SKM-1 (cell line): ENCODE measurements around the gene OAS2.

Source experiments
- DNase-seq: peaks from one replicate; lab custom pipeline; 2025; ENCODE audit not compliant: unreplicated experiment; lab: John Stamatoyannopoulos, UW

Gene OAS2

DNA sequence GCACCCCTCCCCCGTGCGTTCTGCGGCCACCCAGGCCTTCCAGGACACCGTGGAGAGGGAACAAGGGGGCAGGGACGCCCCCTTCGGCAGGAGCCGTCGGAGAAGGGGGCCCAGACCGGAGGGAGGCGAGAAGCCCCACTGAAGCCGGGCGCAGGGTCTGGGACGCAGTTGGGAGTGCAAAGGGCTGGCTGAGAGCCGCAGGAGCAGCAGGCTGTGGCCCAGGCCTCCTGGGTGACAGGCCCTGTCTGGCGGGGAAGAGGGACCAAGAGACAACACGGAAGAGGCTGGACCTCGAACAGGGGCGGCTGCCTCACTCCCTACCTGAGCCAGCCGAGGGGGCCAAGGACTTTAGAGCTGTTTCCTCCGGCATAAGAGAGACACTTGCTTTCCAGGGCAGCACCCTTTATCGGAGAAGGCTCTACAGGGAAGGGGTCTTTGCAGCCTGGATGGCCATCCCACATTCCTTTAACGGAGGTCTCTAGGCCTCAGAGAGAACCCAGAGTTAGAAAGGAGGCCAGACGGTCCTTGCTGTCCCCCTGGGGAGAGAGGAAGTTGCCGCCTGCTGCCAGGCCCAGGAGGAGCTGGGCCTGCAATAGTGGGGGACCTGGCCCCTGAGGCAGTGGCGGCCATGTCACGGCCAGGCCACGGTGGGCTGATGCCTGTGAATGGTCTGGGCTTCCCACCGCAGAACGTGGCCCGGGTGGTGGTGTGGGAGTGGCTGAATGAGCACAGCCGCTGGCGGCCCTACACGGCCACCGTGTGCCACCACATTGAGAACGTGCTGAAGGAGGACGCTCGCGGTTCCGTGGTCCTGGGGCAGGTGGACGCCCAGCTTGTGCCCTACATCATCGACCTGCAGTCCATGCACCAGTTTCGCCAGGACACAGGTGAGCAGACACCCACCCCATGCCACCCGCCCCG is 79.5 kb downstream of the OAS2 start:
- no peak for DNase-seq

DNA sequence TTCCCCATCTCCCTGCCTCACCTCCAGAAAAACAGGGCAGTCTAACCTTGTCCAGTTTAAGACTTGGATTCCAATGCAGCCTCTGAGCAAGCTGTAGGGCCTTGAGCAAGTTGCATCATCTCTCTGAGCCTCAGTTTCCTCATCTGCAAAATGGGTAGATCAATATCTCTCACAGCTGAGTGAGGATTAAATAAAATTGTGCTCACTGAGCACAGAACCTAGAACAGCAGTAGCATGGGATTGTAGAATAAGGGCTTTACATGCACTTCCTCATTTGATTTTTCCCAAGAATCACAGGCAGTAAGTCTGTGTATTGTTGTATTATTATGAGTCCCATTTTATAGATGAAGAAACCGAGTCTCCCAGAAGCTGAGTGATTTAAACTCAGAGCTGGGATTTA is 80.2 kb downstream of the OAS2 start:
- DNase-seq: no peak

DNA sequence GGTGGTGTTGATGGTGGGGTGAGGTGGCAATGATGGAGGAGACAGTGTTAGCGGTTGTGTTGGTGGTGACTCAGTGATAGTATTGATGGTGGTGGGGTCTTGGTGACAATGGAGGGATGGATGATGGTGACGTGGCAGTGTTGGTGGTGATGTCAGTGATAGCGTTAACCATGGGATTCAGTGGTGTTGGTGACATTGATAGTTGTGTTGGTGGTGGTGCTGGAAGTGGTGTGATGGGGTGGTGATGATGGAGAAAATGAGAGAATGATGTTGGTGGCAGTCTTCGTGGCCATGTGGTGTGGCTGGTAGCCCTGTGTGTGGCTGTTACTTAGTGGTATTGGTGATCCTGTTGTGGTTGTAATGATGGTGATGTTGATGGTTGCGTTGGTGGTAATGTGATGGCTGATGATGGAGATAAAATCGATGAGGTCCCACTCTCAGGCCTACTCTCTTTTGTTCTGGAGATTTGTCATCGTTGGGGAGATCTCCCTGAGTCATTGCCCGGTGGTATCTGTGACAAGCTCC is 80.8 kb downstream of the OAS2 start:
- no peak for DNase-seq

DNA sequence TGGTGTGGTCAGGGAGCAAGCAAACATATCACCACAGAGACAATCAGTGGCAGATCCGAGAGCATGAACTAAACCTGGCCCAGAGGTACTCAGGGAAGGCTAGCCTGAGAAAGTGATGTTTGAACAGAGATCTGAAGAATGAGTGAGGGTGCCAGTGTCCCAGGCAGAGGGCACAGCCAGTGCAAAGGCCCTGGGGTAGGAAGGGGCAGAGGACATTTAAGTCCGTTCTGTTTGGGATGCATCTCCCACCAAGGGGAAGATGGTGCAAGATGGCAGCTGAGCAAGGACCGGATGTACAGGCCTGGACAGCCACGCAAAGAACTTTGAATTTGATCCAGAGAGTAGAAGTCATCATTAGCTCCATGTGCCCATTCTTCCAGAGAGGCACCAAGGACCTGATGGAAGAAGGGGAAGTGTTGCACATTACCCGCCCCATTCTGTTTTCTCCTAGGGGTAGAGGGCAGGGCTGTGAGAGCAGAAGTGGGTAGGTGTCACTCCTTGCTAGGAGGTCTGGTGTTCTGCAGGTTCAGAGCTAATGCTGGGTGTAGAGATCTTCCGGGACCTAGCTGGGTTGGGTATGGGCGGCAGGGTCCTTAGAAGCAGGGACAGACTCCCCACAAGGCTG is 82.1 kb downstream of the OAS2 start:
- DNase-seq: no peak

DNA sequence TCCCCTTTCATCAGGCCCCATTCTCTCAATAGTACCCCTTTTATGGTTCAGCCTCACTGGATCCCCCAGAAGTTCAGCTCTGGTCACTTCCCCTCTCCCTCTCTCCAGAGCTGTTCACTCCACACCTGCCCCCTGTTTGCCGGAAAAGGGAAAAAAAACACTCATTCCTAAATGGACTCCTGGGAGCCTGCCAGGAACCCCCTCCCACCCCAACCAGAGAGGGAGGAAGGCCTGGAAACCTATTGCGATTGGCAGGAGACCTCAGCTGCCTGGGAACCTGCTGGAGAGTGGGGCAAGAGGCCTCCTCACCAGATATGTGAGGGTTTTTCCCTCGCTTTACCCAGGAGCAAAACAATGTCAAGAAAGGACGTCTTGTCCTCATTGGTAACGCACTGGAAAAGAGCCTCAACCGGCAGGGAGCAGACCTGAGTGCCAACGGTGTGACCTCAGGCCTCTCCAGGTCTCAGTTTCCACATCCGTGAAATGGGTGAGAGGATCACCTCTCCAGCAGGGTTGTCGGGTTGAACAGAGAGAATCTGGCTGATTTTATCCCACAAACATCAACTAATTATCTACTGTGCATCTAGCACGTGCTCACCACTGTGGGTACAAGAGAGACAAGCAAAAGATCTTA is 82.9 kb downstream of the OAS2 start:
- DNase-seq: no peak
